Measurements from ENCODE around the gene PACSIN2. TPM values are rescaled to one million over a fixed set of nuclear protein-coding genes. Genes with fewer than 3 reads are reported as not detected.

Gene PACSIN2
- total RNA-seq, 4 donors from 2014 or later, result 25.8 to 46.0 (median 27.8) TPM

- TF ChIP-seq CTCF (IDR thresholded peaks at IDR 0.05) (no peak), POLR2A (IDR thresholded peaks at IDR 0.05) (no peak)
- Histone ChIP-seq H3K4me3 (no peak overlapping the region), H3K4me1 (peaks cover 24 to 57% (median 36%) of the 10 kb centered on the region in 3 donors), H3K36me3 (peaks cover 0 to 41% (median 4%) of the 10 kb centered on the region in 3 donors), H3K9me3 (no peaks in the 10 kb centered on the region), H3K27me3 (no peaks in the 10 kb centered on the region), H3K27ac (peak overlapping the region in 2 of 4 donors; percentile 78 to 83)
- no peak for DNase-seq
- intact Hi-C loops (cut with DNase I), result no loop called here
- WGBS, 2 donors, result 81% methylated on average over 14 of the region's 14 CpGs
Measured at GRCh38 chr22:42909363-42910058, 105.4 kb downstream of the PACSIN2 start.

GRCh38 chr22:42908374-42908746 is 106.6 kb downstream of the PACSIN2 start:
- intact Hi-C loops (cut with DNase I), result no loop called here
- H3K36me3 ChIP-seq, result peaks cover 0 to 45% (median 4%) of the 10 kb centered on the region in 3 donors
- no peak for DNase-seq
- peaks cover 24 to 68% (median 38%) of the 10 kb centered on the region in 3 donors for H3K4me1 ChIP-seq
- 58% methylated on average over 5 of the region's 6 CpGs; no CpG with 5 or more reads in 1 of the 2 donors for WGBS, 2 donors
- H3K9me3 ChIP-seq, result no peaks in the 10 kb centered on the region
- peak overlapping the region; percentile 43 to 83 (median 74) for H3K27ac ChIP-seq
- TF ChIP-seq CTCF (IDR thresholded peaks at IDR 0.05) (no peak), POLR2A (IDR thresholded peaks at IDR 0.05) (no peak)
- H3K4me3 ChIP-seq, result no peak overlapping the region
- no peaks in the 10 kb centered on the region for H3K27me3 ChIP-seq

GRCh38 chr22:42907404-42908373 is 107.3 kb downstream of the PACSIN2 start:
- no peak for TF ChIP-seq POLR2A (IDR thresholded peaks at IDR 0.05)
- no peak for TF ChIP-seq CTCF (IDR thresholded peaks at IDR 0.05)
- DNase-seq, result no peak
- Histone ChIP-seq H3K4me3 (no peak overlapping the region), H3K9me3 (no peaks in the 10 kb centered on the region), H3K27ac (peak overlapping the region; percentile 43 to 83 (median 74)), H3K27me3 (no peaks in the 10 kb centered on the region), H3K4me1 (peaks cover 24 to 74% (median 38%) of the 10 kb centered on the region in 3 donors), H3K36me3 (peaks cover 0 to 45% (median 4%) of the 10 kb centered on the region in 3 donors)
- 49 to 68% methylated on average over 8 to 21 of the region's 26 CpGs for WGBS, 2 donors
- intact Hi-C loops (cut with DNase I), result no loop called here

- intact Hi-C loops (cut with DNase I), result no loop called here
- Histone ChIP-seq H3K27me3 (no peaks in the 10 kb centered on the region), H3K4me3 (no peak overlapping the region), H3K4me1 (peaks cover 24 to 78% (median 38%) of the 10 kb centered on the region in 3 donors), H3K9me3 (no peaks in the 10 kb centered on the region), H3K27ac (peak overlapping the region in 3 of 4 donors; percentile 71 to 83 (median 78)), H3K36me3 (peaks cover 0 to 50% (median 4%) of the 10 kb centered on the region in 3 donors)
- WGBS, 2 donors, result 40 to 53% methylated on average over 5 to 6 of the region's 6 CpGs
- TF ChIP-seq CTCF (IDR thresholded peaks at IDR 0.05) (no peak), POLR2A (IDR thresholded peaks at IDR 0.05) (no peak)
- DNase-seq, result no peak
Measured at GRCh38 chr22:42906605-42907348, 108.2 kb downstream of the PACSIN2 start.

Data from esophagus squamous epithelium (tissue), 5 donors.